GM18507 (cell line): ENCODE data around the gene PRDX1.
A peak's percentile ranks its signal among the peaks of the same experiment; 100 is the strongest.

Experiments used
- DNase-seq: peaks from one replicate; pipeline ENCODE4 v3.0.0; 2011; ENCODE audit warnings: low read depth; ENCODE audit not compliant: insufficient read length; ENCODE audit errors: extremely low spot score
- FAIRE-seq: peaks from 2 replicates; lab custom pipeline; 2011; peaks lifted over from hg19 to GRCh38; lab: Jason Lieb, UNC

PRDX1 gene

GRCh38 chr1:45521413-45522323 lies at the start of gene PRDX1:
PRDX1 (minus strand) TSS chr1:45521884; CDS start chr1:45519043, 2,841 bp downstream.
- DNase-seq, result peak; percentile 83
- peak; percentile 90 for FAIRE-seq

DNA sequence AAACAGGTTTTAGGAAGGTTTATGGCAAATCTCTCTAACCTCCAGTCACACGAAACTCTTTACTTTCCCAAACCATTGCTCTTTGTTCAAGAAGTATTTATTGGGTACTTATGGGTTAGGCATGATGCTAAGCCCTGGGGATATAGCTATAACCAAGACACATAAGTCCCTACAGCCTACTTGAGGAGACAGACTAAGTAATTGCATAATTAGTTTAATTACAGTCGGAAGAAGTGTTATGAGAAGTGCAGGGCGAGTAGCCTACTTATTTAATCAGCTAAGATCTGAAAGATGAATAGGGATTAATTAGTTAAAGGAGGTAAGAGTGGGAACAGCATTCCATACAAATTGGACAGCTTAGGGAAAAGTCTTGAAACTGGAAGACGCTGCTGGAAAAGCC lies 48.9 kb upstream of the PRDX1 start:
- FAIRE-seq (no peak), DNase-seq (no peak)

GRCh38 chr1:45569962-45570581 lies 48.4 kb upstream of the PRDX1 start:
- DNase-seq (peak; percentile 47), FAIRE-seq (peak; percentile 90)

DNA sequence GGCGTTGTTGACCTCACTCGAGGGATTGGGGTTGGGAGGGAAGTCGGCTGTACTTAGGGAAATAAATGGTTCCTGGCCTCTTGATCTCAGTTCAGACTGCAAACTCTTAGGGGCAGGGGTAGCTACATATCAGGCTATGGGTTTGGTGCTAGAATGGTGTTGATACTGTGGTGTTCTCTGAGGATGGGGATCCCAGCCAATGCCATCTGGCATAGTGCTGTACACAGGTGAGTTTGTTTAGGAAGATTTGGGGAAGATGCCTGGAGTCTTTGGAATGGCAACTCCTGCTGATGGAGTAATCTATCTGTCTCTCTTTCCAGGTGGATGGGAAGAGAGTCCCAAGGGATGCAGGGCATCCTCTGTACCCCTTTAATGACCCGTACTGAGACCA lies 47.9 kb upstream of the PRDX1 start:
- no peak for FAIRE-seq
- DNase-seq, result no peak

- FAIRE-seq (no peak), DNase-seq (no peak)
These were observed 46.7 kb upstream of the PRDX1 start for GRCh38 chr1:45568421-45568820.

GRCh38 chr1:45567911-45568310 lies 46.2 kb upstream of the PRDX1 start:
- no peak for DNase-seq
- FAIRE-seq, result no peak

DNA sequence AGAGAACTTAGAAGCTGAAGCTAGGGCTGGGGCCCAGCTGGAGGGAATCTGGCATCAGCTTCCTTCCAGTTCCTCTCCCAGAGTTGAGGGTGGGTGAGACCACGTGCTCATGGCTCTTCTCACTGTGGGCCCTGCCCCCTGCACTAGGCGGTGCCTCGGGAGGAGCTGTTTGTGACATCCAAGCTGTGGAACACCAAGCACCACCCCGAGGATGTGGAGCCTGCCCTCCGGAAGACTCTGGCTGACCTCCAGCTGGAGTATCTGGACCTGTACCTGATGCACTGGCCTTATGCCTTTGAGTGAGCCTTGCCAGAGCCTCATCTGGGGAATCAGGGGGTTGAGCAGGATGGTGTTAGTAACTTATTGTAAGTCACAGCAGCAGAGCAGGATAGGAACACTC lies 45.0 kb upstream of the PRDX1 start:
- FAIRE-seq (no peak), DNase-seq (no peak)

DNA sequence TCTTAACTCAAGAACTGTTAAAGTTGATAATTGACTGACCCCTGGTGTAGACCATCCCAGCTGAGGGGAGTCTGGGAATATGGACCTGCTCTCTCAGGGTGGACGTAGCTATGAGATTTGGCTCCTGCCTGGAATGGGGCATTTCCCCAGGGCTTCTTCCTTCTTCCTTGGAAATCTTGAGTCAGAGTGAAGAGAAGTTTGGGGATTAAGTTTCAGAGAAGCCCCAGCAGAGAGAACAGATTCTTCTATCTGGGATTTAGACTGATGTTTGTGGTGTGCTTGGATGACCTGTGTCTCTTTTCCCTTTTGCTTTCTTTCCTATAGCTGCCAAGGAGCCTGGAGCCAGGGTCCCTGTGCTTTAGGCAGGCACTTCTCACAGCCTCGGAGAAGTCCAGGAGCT lies 42.2 kb upstream of the PRDX1 start:
- DNase-seq, result no peak
- no peak for FAIRE-seq

GRCh38 chr1:45557422-45557944 lies 35.8 kb upstream of the PRDX1 start:
- DNase-seq (no peak), FAIRE-seq (no peak)

DNA sequence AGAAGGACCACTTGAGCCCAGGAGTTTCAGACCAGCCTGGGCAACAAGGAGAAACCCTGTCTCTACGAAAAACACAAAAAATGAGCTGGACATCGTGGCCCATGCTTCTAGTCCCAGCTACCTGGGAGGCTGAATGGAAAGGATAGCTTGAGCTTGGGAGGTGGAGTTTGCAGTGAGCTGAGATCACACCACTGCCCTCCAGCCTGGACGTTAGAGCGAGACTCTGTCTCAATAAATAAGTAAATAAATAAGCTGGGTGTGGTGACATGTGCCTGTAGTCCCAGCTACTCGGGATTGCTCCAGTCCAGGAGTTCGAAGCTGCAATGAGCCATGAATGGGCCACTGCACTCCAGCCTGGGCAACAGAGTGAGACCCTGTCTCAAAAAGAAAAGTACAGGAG lies 32.5 kb upstream of the PRDX1 start:
- no peak for FAIRE-seq
- DNase-seq, result no peak

GRCh38 chr1:45552331-45552730 lies 30.6 kb upstream of the PRDX1 start:
- FAIRE-seq, result no peak
- no peak for DNase-seq

- FAIRE-seq (no peak), DNase-seq (no peak)
These were observed 30.0 kb upstream of the PRDX1 start for GRCh38 chr1:45551684-45552083.

DNA sequence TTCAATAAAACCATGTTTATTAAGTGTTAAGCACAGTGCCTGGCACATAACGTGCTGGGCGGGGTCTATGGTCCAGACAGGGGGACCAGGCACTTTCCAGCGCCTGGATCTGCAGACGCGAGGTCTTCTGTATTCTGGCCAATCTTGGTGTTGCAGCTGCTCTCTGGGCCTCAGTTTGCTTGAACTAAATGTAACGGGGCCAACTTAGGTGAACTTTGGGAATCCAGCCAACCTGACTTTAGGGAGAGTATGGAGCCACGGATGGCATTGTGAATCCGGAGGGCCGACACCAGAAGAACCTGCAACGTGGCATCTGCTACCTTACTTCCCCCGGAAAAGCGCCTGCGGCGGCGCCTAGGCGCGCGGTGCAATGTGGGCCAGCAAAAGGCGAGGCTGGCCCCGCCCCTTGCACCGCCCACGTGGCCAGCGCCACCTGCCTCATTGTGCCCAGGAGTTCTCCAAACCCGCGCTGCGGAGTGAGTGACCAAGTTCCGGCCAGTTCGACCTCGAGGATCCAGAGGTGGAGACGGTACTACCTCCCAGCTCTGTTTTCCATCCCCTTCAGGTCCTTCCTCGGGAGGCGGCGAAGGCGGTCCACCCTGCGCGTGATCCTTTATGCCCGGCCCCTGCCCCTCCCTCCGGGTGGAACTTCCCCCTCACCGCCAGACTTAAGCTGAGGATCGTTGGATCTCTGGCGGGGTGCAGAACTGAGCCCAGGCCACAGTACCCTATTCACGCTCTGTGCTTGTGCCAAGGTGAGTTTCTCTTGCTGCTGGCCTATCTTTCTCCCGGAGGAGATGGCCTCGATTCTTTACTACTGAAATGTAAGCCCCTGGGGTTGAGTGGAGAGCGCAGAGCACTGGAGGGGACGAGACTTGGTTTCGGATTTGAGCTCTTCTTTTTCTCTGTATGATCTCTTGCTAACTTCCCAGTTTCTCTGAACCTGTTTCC lies 29.0 kb upstream of the PRDX1 start, which contains the start of gene AKR1A1:
AKR1A1 (plus strand) TSS at position 426 of the 951 bp plus-strand sequence. CDS start 10,969 bp downstream, outside the sequence.
- DNase-seq, result peak; percentile 80
- FAIRE-seq, result peak; percentile 89

DNA sequence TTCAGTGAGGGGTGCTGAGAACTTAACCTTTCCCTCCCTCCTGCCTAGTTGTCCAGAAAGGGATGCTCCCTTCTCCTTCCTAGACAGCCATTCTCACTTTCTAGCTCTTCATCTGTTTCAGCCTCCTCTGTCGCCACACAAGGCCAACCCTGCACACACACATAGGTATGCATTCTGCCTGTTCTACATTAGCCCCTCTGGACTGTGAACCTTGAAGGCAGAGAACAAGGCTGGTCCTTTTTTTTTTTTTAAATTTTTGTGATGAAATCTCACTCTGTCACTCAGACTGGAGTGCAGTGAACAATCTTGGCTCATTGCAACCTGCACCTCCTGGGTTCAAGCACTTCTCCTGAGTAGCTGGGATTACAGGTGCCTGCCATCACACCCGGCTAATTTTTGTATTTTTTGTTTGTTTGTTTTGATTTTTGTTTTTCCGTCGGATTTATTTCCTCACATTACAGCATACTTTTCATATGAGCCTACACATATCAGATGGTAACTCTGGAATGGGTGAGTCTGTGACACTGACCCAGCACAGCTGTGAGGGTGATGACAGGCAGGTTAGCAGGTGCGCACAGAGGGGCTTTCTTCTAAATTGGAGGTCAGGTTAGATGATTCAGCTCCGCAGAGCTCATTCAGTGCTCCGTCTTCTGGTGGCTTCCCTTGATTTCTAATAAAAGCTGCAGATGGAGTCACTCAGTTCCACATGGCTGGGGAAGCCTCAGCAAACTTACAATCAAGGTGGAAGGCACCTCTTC lies 24.0 kb upstream of the PRDX1 start:
- DNase-seq (no peak), FAIRE-seq (no peak)

DNA sequence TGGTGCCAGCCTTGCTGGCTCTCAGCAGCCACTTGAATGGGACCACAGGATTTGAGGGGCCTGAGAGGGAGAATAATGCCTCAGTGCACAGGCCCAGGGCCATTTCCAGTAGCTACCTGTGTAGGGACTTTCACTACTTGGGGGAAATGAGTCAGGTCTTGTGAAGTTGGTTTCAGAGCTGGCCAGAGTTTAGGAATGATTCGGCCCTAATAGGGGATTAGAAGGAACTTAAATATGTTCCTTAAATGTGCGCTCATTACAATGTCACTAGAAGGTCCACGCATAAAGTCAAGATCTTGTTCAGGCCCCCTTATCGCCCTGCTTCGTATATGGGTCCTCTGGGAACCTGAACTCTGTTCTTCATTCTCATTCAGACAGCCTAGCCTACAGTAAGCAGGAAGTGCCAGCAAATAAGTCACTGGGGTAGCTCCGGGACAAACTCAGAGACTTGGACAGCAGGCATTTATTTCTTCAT lies 23.4 kb upstream of the PRDX1 start:
- DNase-seq, result no peak

DNA sequence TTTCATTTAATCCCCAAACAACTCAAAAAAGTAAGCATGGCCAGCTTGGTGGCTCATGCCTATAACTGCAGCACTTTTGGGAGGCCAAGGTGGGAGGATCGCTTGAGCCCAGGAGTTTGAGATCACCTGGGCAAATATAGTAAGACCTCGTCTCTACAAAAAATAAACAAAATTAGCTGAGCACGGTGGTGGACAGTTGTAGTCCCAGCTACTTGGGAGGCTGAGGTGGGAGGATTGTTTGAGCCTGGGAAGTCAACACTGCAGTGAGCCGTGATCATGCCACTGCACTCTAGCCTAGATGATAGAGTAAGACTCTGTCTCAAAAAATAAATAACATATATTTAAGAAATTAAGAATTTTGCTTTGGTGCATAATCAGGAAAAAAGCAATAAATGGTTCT lies 22.8 kb upstream of the PRDX1 start:
- DNase-seq (no peak), FAIRE-seq (no peak)

More for the DNA sequence above, 23.4 kb upstream of the PRDX1 start:
- peak; percentile 86 for FAIRE-seq

DNA sequence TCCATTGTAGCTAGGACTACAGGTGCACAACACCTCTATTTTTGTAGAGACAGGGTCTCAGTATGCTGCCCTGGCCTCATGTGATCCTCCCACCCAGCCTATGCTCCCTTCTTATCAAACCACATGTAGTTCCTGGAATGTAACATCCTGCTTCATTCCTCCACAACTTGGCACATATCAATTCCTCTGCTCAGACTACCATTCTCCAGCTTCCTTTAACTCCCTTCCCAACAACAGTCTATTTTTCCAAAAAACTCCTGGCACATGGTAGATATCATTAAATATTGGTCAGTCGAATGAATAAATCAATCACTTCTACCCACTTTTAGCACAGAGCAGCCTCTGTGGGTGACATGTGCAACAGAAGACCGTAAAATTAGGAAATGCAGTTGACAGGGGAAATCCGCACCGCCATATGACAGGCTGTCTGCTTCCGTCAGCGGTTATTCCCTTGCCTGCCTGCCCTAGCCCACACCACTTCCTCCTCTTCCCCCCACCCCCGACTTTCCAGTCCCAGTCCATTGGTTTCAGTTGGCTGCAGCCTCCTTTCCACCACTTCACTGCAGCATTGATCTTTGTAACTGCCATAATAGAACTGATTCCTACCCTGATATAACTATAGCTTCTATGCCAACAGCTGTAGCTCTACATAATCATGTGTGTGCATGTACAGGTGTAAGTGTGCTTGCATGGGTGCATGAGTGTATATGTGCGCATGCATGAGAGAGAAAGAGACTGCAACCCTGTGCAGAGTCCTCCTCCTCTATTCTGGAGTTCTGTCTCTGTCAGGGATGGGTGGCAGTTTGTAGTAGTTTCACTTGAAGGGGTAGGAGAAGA lies 22.1 kb upstream of the PRDX1 start:
- FAIRE-seq (peak; percentile 84), DNase-seq (no peak)

DNA sequence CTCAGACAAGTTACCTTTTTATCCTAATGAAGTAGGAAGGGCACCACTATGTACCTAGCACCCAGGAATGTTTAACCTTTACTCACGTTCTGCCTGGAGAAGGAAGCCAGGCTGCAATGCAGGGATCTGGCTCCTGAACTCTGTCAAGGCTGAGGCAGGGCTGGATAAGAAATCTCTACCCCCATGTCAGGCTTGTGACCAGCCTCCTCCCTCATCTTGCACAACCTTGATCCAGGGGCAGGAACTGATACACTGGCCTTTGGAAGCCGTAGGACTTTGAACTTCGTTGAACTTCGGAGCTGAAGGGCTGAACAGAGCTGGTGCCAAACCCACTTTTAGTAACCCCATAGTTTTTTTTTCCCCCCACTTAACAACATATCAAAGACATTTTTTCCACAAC lies 20.9 kb upstream of the PRDX1 start:
- no peak for DNase-seq

More for the DNA sequence above, 20.9 kb upstream of the PRDX1 start:
- no peak for FAIRE-seq
